Astrocyte (in vitro differentiated cells and primary cell): ENCODE data around the gene FAM168A. TPM values are rescaled to one million over a fixed set of nuclear protein-coding genes. Genes with fewer than 3 reads are reported as not detected.

Source experiments
- DNase-seq: peaks from one replicate; pipeline ENCODE4 v3.0.0-alpha.2; 2010; ENCODE audit warnings: low read depth
- FAIRE-seq: peaks from 2 replicates; lab custom pipeline; 2011; peaks lifted over from hg19 to GRCh38; lab: Jason Lieb, UNC
- H2AFZ ChIP-seq: 2 replicates; pipeline ENCODE4 v1.6.0; 2012; ENCODE audit warnings: low read depth, low read length, inconsistent platforms
- H3K27ac ChIP-seq: 2 replicates; pipeline ENCODE4 v1.5.1; 2011; ENCODE audit warnings: low read depth, low read length, inconsistent platforms
- H3K27me3 ChIP-seq: 2 replicates; pipeline ENCODE4 v1.6.0; 2011; ENCODE audit warnings: low read length, inconsistent platforms; ENCODE audit not compliant: insufficient read depth
- H3K36me3 ChIP-seq: 2 replicates; pipeline ENCODE4 v1.5.1; 2011; ENCODE audit warnings: low read length, inconsistent platforms; ENCODE audit not compliant: insufficient read depth
- H3K4me1 ChIP-seq: 2 replicates; pipeline ENCODE4 v1.5.1; 2011; ENCODE audit warnings: low read length, inconsistent platforms; ENCODE audit not compliant: insufficient read depth
- H3K4me2 ChIP-seq: 2 replicates; pipeline ENCODE4 v1.6.0; 2012; ENCODE audit warnings: low read length, inconsistent platforms
- H3K4me3 ChIP-seq: 2 replicates; pipeline ENCODE4 v1.5.1; 2011; ENCODE audit warnings: low read depth, mild to moderate bottlenecking, low read length, inconsistent platforms; ENCODE audit not compliant: insufficient read depth
- H3K79me2 ChIP-seq: 2 replicates; pipeline ENCODE4 v1.6.0; 2012; ENCODE audit warnings: mild to moderate bottlenecking, low read length, inconsistent platforms; ENCODE audit not compliant: insufficient read depth
- H3K9ac ChIP-seq: 2 replicates; pipeline ENCODE4 v1.6.0; 2012; ENCODE audit warnings: mild to moderate bottlenecking, low read length, inconsistent platforms
- H3K9me3 ChIP-seq: 2 replicates; pipeline ENCODE4 v1.5.1; 2012; ENCODE audit warnings: low read depth, mild to moderate bottlenecking, low read length, inconsistent platforms; ENCODE audit not compliant: insufficient read depth
- H4K20me1 ChIP-seq: 2 replicates; pipeline ENCODE4 v1.6.0; 2012; ENCODE audit warnings: low read length, inconsistent platforms; ENCODE audit not compliant: insufficient read depth
- H3K27ac Mint-ChIP-seq: one replicate; pipeline ENCODE4 v1.8.0; 2021; ENCODE audit warnings: mild to moderate bottlenecking, mixed read lengths; ENCODE audit not compliant: unreplicated experiment
- H3K27me3 Mint-ChIP-seq: one replicate; pipeline ENCODE4 v1.8.0; 2021; ENCODE audit warnings: low read depth, mixed read lengths; ENCODE audit not compliant: unreplicated experiment
- H3K36me3 Mint-ChIP-seq: one replicate; pipeline ENCODE4 v1.8.0; 2021; ENCODE audit warnings: low read depth, mixed read lengths; ENCODE audit not compliant: unreplicated experiment
- H3K4me1 Mint-ChIP-seq: one replicate; pipeline ENCODE4 v1.8.0; 2021; ENCODE audit warnings: low read depth, mixed read lengths; ENCODE audit not compliant: unreplicated experiment
- H3K4me3 Mint-ChIP-seq: one replicate; pipeline ENCODE4 v1.8.0; 2021; ENCODE audit warnings: mild to moderate bottlenecking, moderate library complexity, mixed read lengths; ENCODE audit not compliant: unreplicated experiment
- H3K9me3 Mint-ChIP-seq: one replicate; pipeline ENCODE4 v1.8.0; 2021; ENCODE audit warnings: mild to moderate bottlenecking, mixed read lengths; ENCODE audit not compliant: unreplicated experiment
- CTCF ChIP-seq: IDR thresholded peaks from 2 replicates; pipeline ENCODE4 v1.5.1; 2011; ENCODE audit warnings: low read depth, mild to moderate bottlenecking, inconsistent platforms, low read length, moderate library complexity; ENCODE audit not compliant: insufficient read depth
- EZH2 ChIP-seq: IDR thresholded peaks from 2 replicates; pipeline ENCODE4 v1.6.1; 2012; ENCODE audit warnings: mild to moderate bottlenecking, low read length, inconsistent platforms; ENCODE audit not compliant: insufficient read depth
- total RNA-seq: library from RNA; stranded (reverse); gene quantifications from 2 replicates; pipeline ENCODE4 v1.2.1, GENCODE V29; 2021

Gene FAM168A
- total RNA-seq, 1 donor from 2014 or later = 44.8 TPM

GRCh38 chr11:73382747-73383146 lies 215.2 kb downstream of the FAM168A start:
- Histone ChIP-seq H3K27me3 (no peaks in the 10 kb centered on the region), H3K4me1 (peaks cover 6% of the 10 kb centered on the region), H3K36me3 (no peaks in the 10 kb centered on the region), H4K20me1 (peaks cover 96% of the 10 kb centered on the region), H2AFZ (no peak overlapping the region), H3K4me2 (no peak overlapping the region), H3K4me3 (no peak overlapping the region), H3K27ac (no peak overlapping the region), H3K9ac (no peak overlapping the region), H3K9me3 (no peaks in the 10 kb centered on the region), H3K79me2 (peaks cover 97% of the 10 kb centered on the region)
- Mint-ChIP-seq H3K4me1 (peaks cover 6% of the 10 kb centered on the region), H3K4me3 (no peak overlapping the region), H3K27ac (no peak overlapping the region), H3K36me3 (no peaks in the 10 kb centered on the region), H3K27me3 (no peaks in the 10 kb centered on the region), H3K9me3 (no peaks in the 10 kb centered on the region)
- no peak for TF ChIP-seq EZH2
- TF ChIP-seq CTCF = no peak
- FAIRE-seq = no peak
- no peak for DNase-seq

DNA sequence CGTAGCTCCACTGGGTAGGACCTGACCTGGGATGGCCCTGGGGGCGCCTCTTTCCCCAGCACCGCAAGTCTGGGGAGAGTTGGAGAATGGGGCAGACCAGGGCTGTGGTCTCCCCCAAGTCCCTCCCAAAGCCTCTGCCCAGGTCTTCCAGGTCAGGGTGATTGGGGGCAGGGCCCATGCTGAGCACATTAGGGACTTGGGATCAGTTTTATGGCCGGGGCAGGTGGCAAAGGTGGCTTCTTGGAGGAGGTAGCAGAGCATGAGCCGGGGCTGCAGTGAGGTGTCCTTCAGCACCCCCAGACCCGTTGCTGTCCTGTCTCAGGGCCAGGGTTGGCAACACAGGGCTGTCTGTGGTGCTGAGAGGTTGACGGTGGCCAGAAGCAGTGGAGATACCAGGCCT lies 215.7 kb downstream of the FAM168A start:
- no peak overlapping the region for H3K9ac ChIP-seq
- Mint-ChIP-seq H3K4me1 (peaks cover 7% of the 10 kb centered on the region), H3K36me3 (no peaks in the 10 kb centered on the region), H3K27ac (no peak overlapping the region), H3K9me3 (no peaks in the 10 kb centered on the region), H3K27me3 (no peaks in the 10 kb centered on the region), H3K4me3 (no peak overlapping the region)
- FAIRE-seq (no peak), DNase-seq (no peak)
- peaks cover 92% of the 10 kb centered on the region for H4K20me1 ChIP-seq
- H3K79me2 ChIP-seq = peaks cover 97% of the 10 kb centered on the region
- H3K4me2 ChIP-seq = no peak overlapping the region
- no peaks in the 10 kb centered on the region for H3K36me3 ChIP-seq
- no peak overlapping the region for H3K27ac ChIP-seq
- no peak overlapping the region for H3K4me3 ChIP-seq
- H2AFZ ChIP-seq = no peak overlapping the region
- H3K9me3 ChIP-seq = no peaks in the 10 kb centered on the region
- H3K27me3 ChIP-seq = no peaks in the 10 kb centered on the region
- peaks cover 9% of the 10 kb centered on the region for H3K4me1 ChIP-seq
- TF ChIP-seq EZH2 (no peak), CTCF (no peak)

GRCh38 chr11:73381589-73381988 lies 216.3 kb downstream of the FAM168A start:
- FAIRE-seq = no peak
- H2AFZ ChIP-seq = no peak overlapping the region
- Mint-ChIP-seq H3K27me3 (no peaks in the 10 kb centered on the region), H3K4me3 (no peak overlapping the region), H3K4me1 (peaks cover 9% of the 10 kb centered on the region), H3K9me3 (no peaks in the 10 kb centered on the region), H3K27ac (no peak overlapping the region), H3K36me3 (no peaks in the 10 kb centered on the region)
- no peak for DNase-seq
- H3K27me3 ChIP-seq = no peaks in the 10 kb centered on the region
- TF ChIP-seq EZH2 (no peak), CTCF (no peak)
- peaks cover 99% of the 10 kb centered on the region for H3K79me2 ChIP-seq
- H3K4me3 ChIP-seq = no peak overlapping the region
- no peak overlapping the region for H3K9ac ChIP-seq
- no peaks in the 10 kb centered on the region for H3K9me3 ChIP-seq
- H4K20me1 ChIP-seq = peaks cover 89% of the 10 kb centered on the region
- no peaks in the 10 kb centered on the region for H3K36me3 ChIP-seq
- no peak overlapping the region for H3K27ac ChIP-seq
- peaks cover 14% of the 10 kb centered on the region for H3K4me1 ChIP-seq
- H3K4me2 ChIP-seq = no peak overlapping the region
